Aorta (tissue), 5 donors: Measurements from ENCODE around the gene TSGA10IP. TPM values are rescaled to one million over a fixed set of nuclear protein-coding genes. Genes with fewer than 3 reads are reported as not detected.

Source experiments
- ATAC-seq: fragments of 200-7000 bp; cut with Tn5 transposase; one replicate; pipeline ENCODE4 v1.9.1; 2022; ENCODE audit warnings: moderate library complexity; ENCODE audit not compliant: low FRiP score
- DNase-seq, 2 donors: peaks; one replicate each; pipeline ENCODE4 v3.0.0-alpha.2; 2020
- H3K27ac ChIP-seq, 2 donors: one replicate each; pipeline ENCODE4 v1.5.1; 2013; ENCODE audit warnings: low read length in 2 of 2, mild to moderate bottlenecking in 2 of 2, moderate library complexity in 2 of 2, control low read depth in 1 of 2, inconsistent platforms in 1 of 2, low read depth in 1 of 2
- H3K27me3 ChIP-seq, 2 donors: one replicate each; pipeline ENCODE4 v1.6.1; 2013; ENCODE audit warnings: control low read depth in 1 of 2, low read length in 1 of 2, mild to moderate bottlenecking in 1 of 2, moderate library complexity in 1 of 2; ENCODE audit not compliant: insufficient read depth in 2 of 2, control insufficient read depth in 1 of 2
- H3K36me3 ChIP-seq, 2 donors: one replicate each; pipeline ENCODE4 v1.6.1; 2013; ENCODE audit warnings: control low read depth in 1 of 2, low read length in 1 of 2, mild to moderate bottlenecking in 1 of 2; ENCODE audit not compliant: insufficient read depth in 2 of 2, control insufficient read depth in 1 of 2
- H3K4me1 ChIP-seq, 2 donors: one replicate each; pipeline ENCODE4 v1.6.1; 2013; ENCODE audit warnings: low read length in 2 of 2, control low read depth in 1 of 2, mild to moderate bottlenecking in 1 of 2, moderate library complexity in 1 of 2; ENCODE audit not compliant: insufficient read depth in 2 of 2, control insufficient read depth in 1 of 2
- H3K4me3 ChIP-seq, 2 donors: one replicate each; pipeline ENCODE4 v1.5.1; 2013; ENCODE audit warnings: low read length in 2 of 2, control low read depth in 1 of 2, mild to moderate bottlenecking in 1 of 2
- H3K9me3 ChIP-seq: one replicate; pipeline ENCODE4 v1.6.1; 2013; ENCODE audit warnings: mild to moderate bottlenecking, low read length; ENCODE audit not compliant: control insufficient read depth
- WGBS, 2 donors: extraction: QIAGEN DNeasy Blood & Tissue Kit; methylation state at CpG; one replicate each; pipeline ENCODE4 v1.1.7; 2013; 5-methylcytosine and 5-hydroxymethylcytosine counted together
- intact Hi-C, 2 donors: fragments of 100-400 bp; cut with DNase I; formaldehyde crosslinking; loops; one replicate each; pipeline versions ENCODE4 v1.14.2 to v1.15.0; 2022
- polyA plus RNA-seq, 2 donors: library from polyadenylated mRNA; stranded (reverse); fragments of 200-250 nt; gene quantifications; one replicate each; pipeline ENCODE4 v1.2.3, GENCODE V29; 2013
- total RNA-seq, 2 donors: library from RNA; stranded (reverse); fragmentation: NEBNext Ultra II Directional; extraction: Animal tissue kit (Norgen Biotek cat#: 25700); gene quantifications; one replicate each; pipeline ENCODE4 v1.2.1, GENCODE V29; 2021
- donor health status: healthy with polysubstance abuse.
- donor health status: Bipolar disorder and iron deficiency.
- donor health status: DM: no; HTN: no; CAD: no.
- donor health status: DM: no; HTN: no; CAD: no.
- donor health status: DM: yes; HTN: yes; CAD: no.

Gene TSGA10IP
- total and polyA plus RNA-seq, 4 donors = not detected

DNA sequence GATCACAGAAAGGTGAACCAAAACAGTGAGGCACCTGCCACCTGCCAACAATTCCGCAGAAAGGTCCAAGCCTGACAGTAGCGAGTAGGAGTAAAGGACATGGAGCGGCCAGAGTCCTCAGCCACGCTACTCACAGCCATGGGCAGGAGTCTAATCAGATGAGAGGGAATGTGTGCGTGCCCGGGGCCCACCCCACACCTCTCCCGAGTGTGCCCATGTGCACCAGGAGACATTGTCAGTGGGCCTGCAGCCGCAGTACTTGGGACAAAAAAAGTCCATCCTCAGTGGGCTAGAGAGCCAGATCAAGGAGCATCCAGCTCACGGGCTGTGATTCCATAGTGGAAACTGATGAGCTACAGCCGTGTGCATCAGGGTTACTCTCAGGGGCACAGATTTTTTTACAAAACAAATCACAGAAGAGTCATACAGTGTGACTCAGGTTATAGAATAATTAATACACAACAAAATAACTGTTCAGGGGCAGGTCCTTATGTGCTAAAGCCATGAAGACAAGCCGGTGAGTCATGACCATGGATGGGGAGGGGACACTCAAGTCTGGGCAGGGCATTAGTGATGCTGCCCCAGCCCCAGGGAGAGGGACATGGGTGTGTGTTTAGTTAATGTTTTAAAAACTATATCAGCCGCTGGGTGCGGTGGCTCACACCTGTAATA, 28.3 kb downstream of the TSGA10IP start:
- WGBS, 2 donors = 92 to 94% methylated on average over 13 of the region's 13 CpGs
- ATAC-seq = no peak
- Histone ChIP-seq H3K27ac (no peak overlapping the region), H3K9me3 (no peaks in the 10 kb centered on the region), H3K4me3 (no peak overlapping the region), H3K36me3 (peaks cover 3 to 9% of the 10 kb centered on the region in 2 donors), H3K4me1 (no peaks in the 10 kb centered on the region), H3K27me3 (no peaks in the 10 kb centered on the region)
- intact Hi-C loops = no loop called here
- DNase-seq = no peak

DNA sequence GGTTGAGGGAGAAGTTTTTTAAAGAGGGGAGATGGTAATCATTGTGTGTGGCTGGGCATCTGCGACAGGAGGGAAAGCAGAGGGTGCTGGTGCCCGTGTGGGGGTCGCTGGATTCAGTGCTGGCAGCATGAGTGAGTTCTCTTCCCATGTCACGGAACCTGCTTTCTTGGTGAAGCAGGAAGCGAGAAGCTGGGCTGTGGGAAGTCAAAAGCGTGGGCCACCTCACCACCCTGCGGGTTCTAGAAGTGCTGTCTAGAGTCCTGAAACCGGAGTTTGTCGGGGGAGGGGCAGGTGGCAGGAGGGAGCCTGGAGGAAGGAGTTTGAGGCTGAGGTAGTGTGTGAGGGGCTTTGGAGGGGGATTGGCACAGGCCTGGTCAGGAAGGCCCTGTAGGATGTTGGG, 30.5 kb downstream of the TSGA10IP start:
- intact Hi-C loops = no loop called here
- Histone ChIP-seq H3K4me3 (no peak overlapping the region), H3K27me3 (no peaks in the 10 kb centered on the region), H3K9me3 (no peaks in the 10 kb centered on the region), H3K4me1 (no peaks in the 10 kb centered on the region), H3K36me3 (peaks cover 3 to 9% of the 10 kb centered on the region in 2 donors), H3K27ac (no peak overlapping the region)
- 89 to 91% methylated on average over 9 of the region's 9 CpGs for WGBS, 2 donors
- ATAC-seq = no peak
- DNase-seq = peak in 1 of 2 donors; percentile 33

DNA sequence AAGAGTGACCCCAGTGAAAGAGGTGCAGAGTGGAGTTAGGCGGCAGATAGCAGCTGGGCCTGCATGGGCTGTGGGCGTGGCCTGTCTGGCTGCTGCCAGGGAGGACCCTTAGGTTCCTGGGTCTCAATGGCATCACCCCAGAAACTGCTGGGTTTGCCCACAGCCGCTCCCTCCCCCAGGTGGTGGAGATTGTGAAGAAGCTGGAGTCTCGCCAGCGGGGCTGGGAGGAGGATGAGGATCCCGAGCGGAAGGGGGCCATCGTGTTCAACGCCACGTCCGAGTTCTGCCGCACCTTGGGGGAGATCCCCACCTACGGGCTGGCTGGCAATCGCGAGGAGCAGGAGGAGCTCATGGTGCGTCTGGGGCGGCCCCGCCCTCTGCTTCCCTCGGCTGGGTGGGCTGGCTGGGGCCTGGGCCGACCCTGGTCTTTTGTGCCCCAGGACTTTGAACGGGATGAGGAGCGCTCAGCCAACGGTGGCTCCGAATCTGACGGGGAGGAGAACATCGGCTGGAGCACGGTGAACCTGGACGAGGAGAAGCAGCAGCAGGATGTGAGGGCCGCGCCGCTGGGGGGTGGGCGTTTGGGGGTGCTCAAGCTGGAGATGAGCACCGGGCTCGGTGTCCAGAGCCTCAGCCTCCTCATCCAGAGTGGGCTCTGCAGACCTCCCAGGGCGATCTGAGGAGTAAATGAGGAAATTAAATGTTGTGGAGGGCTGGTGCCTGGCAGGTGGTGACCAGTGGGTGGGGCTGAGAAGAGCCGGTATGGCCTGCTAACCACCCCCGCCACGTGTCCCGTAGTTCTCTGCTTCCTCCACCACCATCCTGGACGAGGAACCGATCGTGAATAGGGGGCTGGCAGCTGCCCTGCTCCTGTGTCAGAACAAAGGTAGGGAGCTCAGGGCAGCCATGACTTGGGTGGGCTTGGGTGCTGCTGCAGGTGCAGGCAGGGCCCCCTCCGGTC, 31.2 kb downstream of the TSGA10IP start:
- Histone ChIP-seq H3K36me3 (peaks cover 3 to 9% of the 10 kb centered on the region in 2 donors), H3K9me3 (no peaks in the 10 kb centered on the region)
- DNase-seq = no peak

DNA sequence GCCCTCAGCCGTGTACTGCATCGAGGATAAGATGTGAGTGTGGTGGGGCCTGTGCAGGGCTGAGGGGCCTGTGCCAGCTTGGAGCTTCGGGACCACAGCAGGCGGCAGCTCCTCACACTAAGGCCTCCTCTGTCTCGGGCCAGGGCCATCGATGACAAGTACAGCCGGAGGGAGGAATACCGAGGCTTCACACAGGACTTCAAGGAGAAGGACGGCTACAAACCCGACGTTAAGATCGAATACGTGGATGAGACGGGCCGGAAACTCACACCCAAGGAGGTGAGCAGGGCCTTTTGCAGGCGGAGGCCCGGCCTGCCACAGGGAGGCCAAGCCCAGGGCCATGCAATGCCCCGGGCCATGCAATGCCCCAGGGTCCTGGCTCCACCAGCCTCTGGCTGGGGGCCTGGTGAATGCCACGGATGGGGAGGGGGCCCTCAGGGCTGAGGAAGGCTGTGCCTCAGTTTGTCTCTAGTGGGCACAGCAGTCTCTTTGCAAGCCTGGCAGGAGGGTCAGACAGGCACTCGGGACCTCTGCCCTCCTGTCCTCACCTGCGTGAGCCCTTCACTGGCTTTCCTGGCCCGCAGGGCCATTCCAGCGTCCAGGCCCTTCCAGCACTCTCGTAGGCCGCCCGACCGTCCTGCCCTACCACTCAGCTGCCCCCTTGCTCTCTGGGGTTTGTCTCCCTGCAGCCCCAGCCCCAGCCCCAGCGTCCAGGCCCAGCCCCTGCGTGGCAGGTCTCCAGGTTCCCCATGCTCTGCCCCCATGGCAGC, 32.5 kb downstream of the TSGA10IP start:
- DNase-seq (no peak), ATAC-seq (peak; percentile 2)
- intact Hi-C loops = no loop called here
- Histone ChIP-seq H3K36me3 (peaks cover 3 to 9% of the 10 kb centered on the region in 2 donors), H3K4me3 (no peak overlapping the region), H3K4me1 (no peaks in the 10 kb centered on the region), H3K27ac (no peak overlapping the region), H3K27me3 (no peaks in the 10 kb centered on the region), H3K9me3 (no peaks in the 10 kb centered on the region)
- 86 to 89% methylated on average over 27 to 29 of the region's 29 CpGs for WGBS, 2 donors

More for the DNA sequence above, 31.2 kb downstream of the TSGA10IP start:
- Histone ChIP-seq H3K27me3 (no peaks in the 10 kb centered on the region), H3K4me3 (no peak overlapping the region), H3K4me1 (no peaks in the 10 kb centered on the region), H3K27ac (no peak overlapping the region)
- 83 to 84% methylated on average over 43 of the region's 43 CpGs for WGBS, 2 donors
- intact Hi-C loops = no loop called here
- peak; percentile 16 for ATAC-seq

DNA sequence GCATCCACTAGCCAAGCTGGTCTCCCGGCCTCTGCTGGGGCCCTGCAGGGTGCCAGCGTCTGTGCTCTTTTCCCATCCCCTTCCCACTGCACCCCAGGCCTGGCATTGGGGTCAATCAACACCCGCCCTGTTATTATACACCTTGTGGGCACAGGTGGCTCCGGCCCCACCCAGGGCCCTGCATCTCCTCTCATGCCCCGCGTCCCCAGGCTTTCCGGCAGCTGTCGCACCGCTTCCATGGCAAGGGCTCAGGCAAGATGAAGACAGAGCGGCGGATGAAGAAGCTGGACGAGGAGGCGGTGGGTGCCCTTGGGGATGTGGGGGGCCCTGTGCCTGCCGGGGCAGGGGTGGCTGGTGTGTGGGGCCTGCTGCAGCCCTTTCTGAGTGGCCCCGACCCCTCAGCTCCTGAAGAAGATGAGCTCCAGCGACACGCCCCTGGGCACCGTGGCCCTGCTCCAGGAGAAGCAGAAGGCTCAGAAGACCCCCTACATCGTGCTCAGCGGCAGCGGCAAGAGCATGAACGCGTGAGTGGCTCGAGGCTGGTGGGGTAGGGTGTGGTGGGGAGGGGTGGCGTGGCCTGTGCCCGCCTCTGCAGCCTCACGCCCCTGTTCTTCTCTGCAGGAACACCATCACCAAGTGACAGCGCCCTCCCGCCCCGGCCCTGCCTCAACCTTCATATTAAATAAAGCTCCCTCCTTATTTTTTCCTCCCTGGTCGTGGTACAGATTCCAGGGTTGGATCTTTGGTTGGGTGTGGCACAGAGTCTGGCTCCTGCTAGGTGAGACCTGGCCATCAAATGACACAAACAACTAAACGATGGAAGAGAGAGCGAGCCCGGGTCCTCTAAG, 33.3 kb downstream of the TSGA10IP start:
- no peak for DNase-seq
- Histone ChIP-seq H3K9me3 (no peaks in the 10 kb centered on the region), H3K36me3 (peaks cover 3 to 9% of the 10 kb centered on the region in 2 donors), H3K4me3 (no peak overlapping the region), H3K27ac (no peak overlapping the region), H3K27me3 (no peaks in the 10 kb centered on the region), H3K4me1 (no peaks in the 10 kb centered on the region)
- WGBS, 2 donors = 91% methylated on average over 33 to 34 of the region's 34 CpGs
- intact Hi-C loops = no loop called here
- no peak for ATAC-seq

DNA sequence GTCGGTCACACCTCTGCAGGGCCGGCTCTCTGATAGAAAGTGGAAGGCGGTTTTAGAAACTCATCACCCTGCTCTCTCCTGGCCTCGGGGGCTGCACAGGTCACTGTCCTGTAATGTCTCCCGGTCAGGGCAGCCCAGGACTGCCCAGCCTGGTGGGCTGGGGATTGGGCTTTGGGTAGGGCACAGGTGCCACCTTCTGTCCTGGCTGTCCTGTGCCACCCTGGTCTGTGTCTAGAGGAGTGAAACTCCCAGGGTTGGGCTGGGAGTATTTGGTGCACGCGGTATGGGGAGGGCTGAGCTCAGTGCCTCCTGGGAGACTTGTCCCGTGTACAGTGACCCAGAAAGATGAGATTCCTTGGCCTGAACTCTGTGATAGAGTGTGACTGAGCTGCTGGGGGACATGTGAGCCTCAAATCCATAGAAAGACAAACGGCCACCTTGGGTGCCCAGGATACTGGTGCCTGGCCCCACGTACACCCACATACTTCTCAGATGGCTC, 34.0 kb downstream of the TSGA10IP start:
- H3K36me3 ChIP-seq = peaks cover 3 to 9% of the 10 kb centered on the region in 2 donors

DNA sequence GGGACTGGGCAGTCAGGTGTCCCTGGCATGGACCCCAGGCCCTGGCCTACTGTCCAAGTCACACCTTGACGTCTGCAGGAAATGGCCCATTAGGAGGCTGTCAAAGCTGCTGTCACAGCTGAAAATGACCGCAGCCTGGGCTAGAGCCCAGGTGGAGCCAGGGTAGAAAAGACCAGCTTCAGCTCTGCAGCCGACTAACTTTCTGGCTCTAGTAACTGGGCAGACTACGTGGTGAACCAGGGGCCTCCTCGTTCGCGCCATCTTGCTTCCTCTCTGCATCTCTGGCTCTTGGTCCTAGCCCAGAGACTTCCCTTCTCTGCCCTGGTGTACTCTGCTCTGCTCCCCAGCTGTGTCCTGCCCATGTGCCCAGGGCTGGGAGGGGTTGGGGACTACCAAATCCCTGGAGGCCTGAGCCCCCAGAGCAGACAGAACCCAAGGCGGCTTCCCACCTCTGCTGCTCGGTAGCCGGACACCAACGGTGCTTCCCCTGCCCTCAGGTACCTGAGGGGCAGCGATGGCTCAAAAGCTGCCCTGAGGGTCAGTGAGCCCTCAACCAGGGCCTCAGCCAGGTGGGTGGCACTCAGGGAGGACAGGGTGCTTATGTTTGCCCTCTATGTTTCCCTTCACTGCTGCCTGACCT, 35.9 kb downstream of the TSGA10IP start:
- intact Hi-C loops = loop anchor here in 1 of 2 donors (10.0 kb wide), 1 partner anchor 276 kb away; no protein-coding TSS in a partner anchor
- no peaks in the 10 kb centered on the region for H3K4me1 ChIP-seq
- H3K4me3 ChIP-seq = no peak overlapping the region
- ATAC-seq (no peak), DNase-seq (peak in 1 of 2 donors; percentile 35)
- H3K27me3 ChIP-seq = no peaks in the 10 kb centered on the region
- 73 to 75% methylated on average over 12 of the region's 12 CpGs for WGBS, 2 donors
- H3K36me3 ChIP-seq = peaks cover 3 to 7% of the 10 kb centered on the region in 2 donors
- no peak overlapping the region for H3K27ac ChIP-seq
- no peaks in the 10 kb centered on the region for H3K9me3 ChIP-seq

More for the DNA sequence above, 34.0 kb downstream of the TSGA10IP start:
- Histone ChIP-seq H3K27ac (no peak overlapping the region), H3K4me3 (no peak overlapping the region), H3K9me3 (no peaks in the 10 kb centered on the region), H3K4me1 (no peaks in the 10 kb centered on the region), H3K27me3 (no peaks in the 10 kb centered on the region)
- DNase-seq = no peak
- peak; percentile 9 for ATAC-seq
- 81 to 83% methylated on average over 10 of the region's 10 CpGs for WGBS, 2 donors
- intact Hi-C loops = no loop called here
